HL-60 (cell line): ENCODE results near the gene ALDH3A1.

Experiments
- GABPA ChIP-seq: IDR thresholded peaks from 2 replicates; pipeline ENCODE4 v1.6.1; 2012; ENCODE audit warnings: low read depth
- POLR2AphosphoS5 ChIP-seq: IDR thresholded peaks from 2 replicates; pipeline ENCODE4 v1.6.1; 2012; ENCODE audit warnings: low read depth
- SPI1 ChIP-seq: IDR thresholded peaks from 2 replicates; pipeline ENCODE4 v1.6.1; 2012; ENCODE audit warnings: low read depth, mild to moderate bottlenecking, borderline replicate concordance
- TF ChIP-seq, protein P1 (sequence below): IDR thresholded peaks from 2 replicates; pipeline ENCODE4 v1.6.1; 2012; ENCODE audit warnings: low read depth; ENCODE audit not compliant: insufficient replicate concordance
- TF ChIP-seq, protein P2 (sequence below): IDR thresholded peaks from one replicate; pipeline ENCODE4 v1.5.1; 2011; ENCODE audit warnings: low read length, control low read depth, inconsistent platforms; ENCODE audit not compliant: insufficient read depth

DNA sequence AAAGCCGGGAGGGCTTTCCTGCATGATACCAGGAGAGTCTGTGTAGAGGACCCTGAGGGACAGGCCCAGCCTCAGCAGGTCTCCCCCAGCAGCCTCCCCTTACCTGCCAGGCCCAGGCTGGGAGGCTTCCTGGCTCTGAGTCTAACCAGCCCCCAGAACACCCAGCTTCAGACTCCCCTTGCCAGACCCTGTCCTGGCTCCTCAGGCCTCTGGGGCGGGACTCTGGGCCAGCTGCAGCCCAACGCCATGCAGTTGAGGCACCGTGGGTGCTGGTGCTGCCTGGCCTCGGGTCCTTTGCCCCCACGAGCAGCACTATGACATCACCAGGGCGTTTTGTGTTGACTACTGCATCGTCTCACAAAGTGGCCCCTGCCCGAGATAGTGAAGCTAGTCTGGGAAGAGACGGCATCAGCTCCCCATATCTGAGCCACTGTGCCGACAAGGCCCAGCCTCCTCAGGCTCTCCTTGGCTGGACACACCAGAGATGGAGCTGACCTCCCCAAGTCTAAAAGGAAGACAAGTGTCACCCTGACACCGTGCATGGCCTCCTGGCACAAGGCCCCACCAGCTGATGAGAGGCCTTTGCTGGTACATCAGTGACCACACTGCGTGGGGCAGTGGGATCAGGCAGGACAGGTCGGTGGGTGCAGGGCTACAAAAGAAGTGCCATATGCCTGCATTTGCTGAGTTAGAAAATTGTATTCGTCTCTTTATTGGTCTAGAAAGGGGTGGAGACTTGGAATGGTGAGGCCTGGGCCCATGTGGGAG lies 10.6 kb downstream of the ALDH3A1 start:
- TF ChIP-seq, protein P1, sequence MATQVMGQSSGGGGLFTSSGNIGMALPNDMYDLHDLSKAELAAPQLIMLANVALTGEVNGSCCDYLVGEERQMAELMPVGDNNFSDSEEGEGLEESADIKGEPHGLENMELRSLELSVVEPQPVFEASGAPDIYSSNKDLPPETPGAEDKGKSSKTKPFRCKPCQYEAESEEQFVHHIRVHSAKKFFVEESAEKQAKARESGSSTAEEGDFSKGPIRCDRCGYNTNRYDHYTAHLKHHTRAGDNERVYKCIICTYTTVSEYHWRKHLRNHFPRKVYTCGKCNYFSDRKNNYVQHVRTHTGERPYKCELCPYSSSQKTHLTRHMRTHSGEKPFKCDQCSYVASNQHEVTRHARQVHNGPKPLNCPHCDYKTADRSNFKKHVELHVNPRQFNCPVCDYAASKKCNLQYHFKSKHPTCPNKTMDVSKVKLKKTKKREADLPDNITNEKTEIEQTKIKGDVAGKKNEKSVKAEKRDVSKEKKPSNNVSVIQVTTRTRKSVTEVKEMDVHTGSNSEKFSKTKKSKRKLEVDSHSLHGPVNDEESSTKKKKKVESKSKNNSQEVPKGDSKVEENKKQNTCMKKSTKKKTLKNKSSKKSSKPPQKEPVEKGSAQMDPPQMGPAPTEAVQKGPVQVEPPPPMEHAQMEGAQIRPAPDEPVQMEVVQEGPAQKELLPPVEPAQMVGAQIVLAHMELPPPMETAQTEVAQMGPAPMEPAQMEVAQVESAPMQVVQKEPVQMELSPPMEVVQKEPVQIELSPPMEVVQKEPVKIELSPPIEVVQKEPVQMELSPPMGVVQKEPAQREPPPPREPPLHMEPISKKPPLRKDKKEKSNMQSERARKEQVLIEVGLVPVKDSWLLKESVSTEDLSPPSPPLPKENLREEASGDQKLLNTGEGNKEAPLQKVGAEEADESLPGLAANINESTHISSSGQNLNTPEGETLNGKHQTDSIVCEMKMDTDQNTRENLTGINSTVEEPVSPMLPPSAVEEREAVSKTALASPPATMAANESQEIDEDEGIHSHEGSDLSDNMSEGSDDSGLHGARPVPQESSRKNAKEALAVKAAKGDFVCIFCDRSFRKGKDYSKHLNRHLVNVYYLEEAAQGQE, result no peak
- TF ChIP-seq, protein P2, sequence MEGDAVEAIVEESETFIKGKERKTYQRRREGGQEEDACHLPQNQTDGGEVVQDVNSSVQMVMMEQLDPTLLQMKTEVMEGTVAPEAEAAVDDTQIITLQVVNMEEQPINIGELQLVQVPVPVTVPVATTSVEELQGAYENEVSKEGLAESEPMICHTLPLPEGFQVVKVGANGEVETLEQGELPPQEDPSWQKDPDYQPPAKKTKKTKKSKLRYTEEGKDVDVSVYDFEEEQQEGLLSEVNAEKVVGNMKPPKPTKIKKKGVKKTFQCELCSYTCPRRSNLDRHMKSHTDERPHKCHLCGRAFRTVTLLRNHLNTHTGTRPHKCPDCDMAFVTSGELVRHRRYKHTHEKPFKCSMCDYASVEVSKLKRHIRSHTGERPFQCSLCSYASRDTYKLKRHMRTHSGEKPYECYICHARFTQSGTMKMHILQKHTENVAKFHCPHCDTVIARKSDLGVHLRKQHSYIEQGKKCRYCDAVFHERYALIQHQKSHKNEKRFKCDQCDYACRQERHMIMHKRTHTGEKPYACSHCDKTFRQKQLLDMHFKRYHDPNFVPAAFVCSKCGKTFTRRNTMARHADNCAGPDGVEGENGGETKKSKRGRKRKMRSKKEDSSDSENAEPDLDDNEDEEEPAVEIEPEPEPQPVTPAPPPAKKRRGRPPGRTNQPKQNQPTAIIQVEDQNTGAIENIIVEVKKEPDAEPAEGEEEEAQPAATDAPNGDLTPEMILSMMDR, result no peak
- TF ChIP-seq POLR2AphosphoS5, result no peak
- TF ChIP-seq GABPA, result no peak
- no peak for TF ChIP-seq SPI1
